HCT116 (cell line): ENCODE measurements around the gene NRIP2.

Experiments used
- CEBPB ChIP-seq: IDR thresholded peaks from 2 replicates; pipeline ENCODE4 v1.6.1; 2012; ENCODE audit warnings: low read depth
- POLR2AphosphoS5 ChIP-seq: IDR thresholded peaks from 2 replicates; pipeline ENCODE4 v1.6.1; 2011; ENCODE audit warnings: mild to moderate bottlenecking, low read depth, low read length, moderate library complexity
- YY1 ChIP-seq: IDR thresholded peaks from 2 replicates; pipeline ENCODE4 v1.6.1; 2011; ENCODE audit warnings: low read length, low read depth, moderate library complexity, mild to moderate bottlenecking; ENCODE audit not compliant: insufficient replicate concordance; ENCODE audit errors: extremely low read depth
- TF ChIP-seq, protein P1 (sequence below), 3 experiments: fragments of 200-600 bp in 1 of 3; sonication (generic) in 1 of 3; IDR thresholded peaks in 2 of 3; conservative IDR thresholded peaks in 1 of 3; 2 replicates each; pipeline ENCODE4 v1.5.1; 2012 to 2017; ENCODE audit warnings: low read depth in 2 of 3, low read length in 2 of 3, antibody characterized with exemption in 1 of 3, borderline replicate concordance in 1 of 3, control low read depth in 1 of 3, mild to moderate bottlenecking in 1 of 3, mixed read lengths in 1 of 3, mixed run types in 1 of 3, moderate library complexity in 1 of 3; ENCODE audit not compliant: insufficient read depth in 1 of 3

DNA sequence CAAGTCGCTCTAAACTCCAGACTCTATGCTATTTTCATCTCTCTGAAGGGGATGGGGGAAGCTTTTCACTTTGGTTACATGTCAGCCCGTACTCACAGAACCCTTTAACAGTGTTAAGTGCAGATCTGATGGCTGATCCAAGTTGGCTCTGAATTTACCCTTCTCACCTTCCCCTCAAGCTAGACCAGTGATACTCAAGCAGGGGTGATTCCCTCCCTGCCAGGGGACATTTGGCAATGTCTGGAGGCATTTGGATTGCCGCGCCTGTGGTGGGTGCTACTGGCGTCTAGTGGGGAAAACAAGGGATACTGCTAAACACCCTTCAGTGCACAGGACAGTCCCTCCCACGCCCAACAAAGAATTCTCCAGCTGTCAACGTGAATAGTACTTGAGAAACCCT is 28.0 kb upstream of the NRIP2 start:
- TF ChIP-seq POLR2AphosphoS5 (no peak), CEBPB (no peak), YY1 (no peak)
- TF ChIP-seq, protein P1, sequence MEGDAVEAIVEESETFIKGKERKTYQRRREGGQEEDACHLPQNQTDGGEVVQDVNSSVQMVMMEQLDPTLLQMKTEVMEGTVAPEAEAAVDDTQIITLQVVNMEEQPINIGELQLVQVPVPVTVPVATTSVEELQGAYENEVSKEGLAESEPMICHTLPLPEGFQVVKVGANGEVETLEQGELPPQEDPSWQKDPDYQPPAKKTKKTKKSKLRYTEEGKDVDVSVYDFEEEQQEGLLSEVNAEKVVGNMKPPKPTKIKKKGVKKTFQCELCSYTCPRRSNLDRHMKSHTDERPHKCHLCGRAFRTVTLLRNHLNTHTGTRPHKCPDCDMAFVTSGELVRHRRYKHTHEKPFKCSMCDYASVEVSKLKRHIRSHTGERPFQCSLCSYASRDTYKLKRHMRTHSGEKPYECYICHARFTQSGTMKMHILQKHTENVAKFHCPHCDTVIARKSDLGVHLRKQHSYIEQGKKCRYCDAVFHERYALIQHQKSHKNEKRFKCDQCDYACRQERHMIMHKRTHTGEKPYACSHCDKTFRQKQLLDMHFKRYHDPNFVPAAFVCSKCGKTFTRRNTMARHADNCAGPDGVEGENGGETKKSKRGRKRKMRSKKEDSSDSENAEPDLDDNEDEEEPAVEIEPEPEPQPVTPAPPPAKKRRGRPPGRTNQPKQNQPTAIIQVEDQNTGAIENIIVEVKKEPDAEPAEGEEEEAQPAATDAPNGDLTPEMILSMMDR (IDR thresholded peaks at IDR 0.05 in 2 of 3, conservative IDR thresholded peaks at IDR 0.05 in 1 of 3; ENCODE audit: borderline replicate concordance in 1 of 3, insufficient read depth in 1 of 3, low read depth in 2 of 3, low read length in 2 of 3) = no peak
